HL-60 (cell line): ENCODE results near the gene AFG3L2.

Experiments used
- DNase-seq, 2 experiments: peaks; one replicate each; pipeline ENCODE4 v3.0.0-alpha.2; 2010 to 2020; ENCODE audit warnings: low read depth in 1 of 2, low spot score in 1 of 2
- H3K27ac ChIP-seq: fragments of 250-450 bp; sonication (Bioruptor Pico); replicated peaks from 2 replicates; pipeline ENCODE4 v1.5.1; 2020; ENCODE audit warnings: mild to moderate bottlenecking, moderate library complexity
- H3K27me3 ChIP-seq: fragments of 250-450 bp; sonication (Bioruptor Pico); 2 replicates; pipeline ENCODE4 v1.5.1; 2021; ENCODE audit warnings: mild to moderate bottlenecking, moderate library complexity; ENCODE audit not compliant: insufficient read depth, poor library complexity, severe bottlenecking
- H3K4me3 ChIP-seq: replicated peaks from 2 replicates; pipeline ENCODE4 v1.5.1; 2011; ENCODE audit warnings: mild to moderate bottlenecking, control low read depth, low read length; ENCODE audit not compliant: insufficient read depth
- GABPA ChIP-seq: IDR thresholded peaks from 2 replicates; pipeline ENCODE4 v1.6.1; 2012; ENCODE audit warnings: low read depth
- POLR2AphosphoS5 ChIP-seq: IDR thresholded peaks from 2 replicates; pipeline ENCODE4 v1.6.1; 2012; ENCODE audit warnings: low read depth
- SPI1 ChIP-seq: IDR thresholded peaks from 2 replicates; pipeline ENCODE4 v1.6.1; 2012; ENCODE audit warnings: low read depth, mild to moderate bottlenecking, borderline replicate concordance
- TF ChIP-seq, protein P1 (sequence below): IDR thresholded peaks from 2 replicates; pipeline ENCODE4 v1.6.1; 2012; ENCODE audit warnings: low read depth; ENCODE audit not compliant: insufficient replicate concordance
- TF ChIP-seq, protein P2 (sequence below): IDR thresholded peaks from one replicate; pipeline ENCODE4 v1.5.1; 2011; ENCODE audit warnings: low read length, control low read depth, inconsistent platforms; ENCODE audit not compliant: insufficient read depth

AFG3L2 gene

DNA sequence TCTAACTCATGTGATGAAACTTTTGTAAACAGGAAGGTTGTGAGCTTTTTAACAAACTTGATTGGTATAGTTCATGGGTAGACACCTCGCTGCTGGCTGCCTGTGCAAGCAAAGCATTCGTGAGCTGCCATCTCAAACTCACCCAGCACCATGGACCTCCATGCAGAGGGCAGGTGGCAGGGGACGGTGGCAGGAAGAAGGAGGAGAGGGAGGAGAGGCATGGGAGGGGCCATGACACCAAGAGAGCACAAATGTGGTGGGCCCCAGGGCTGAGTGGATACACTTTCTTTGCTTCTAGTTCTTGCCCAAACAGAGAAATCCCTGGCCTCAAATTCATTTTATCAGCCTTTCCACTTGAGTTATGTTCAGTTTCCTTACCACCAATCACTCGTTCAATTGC lies 29.1 kb downstream of the AFG3L2 start:
- H3K4me3 ChIP-seq = no peak overlapping the region
- TF ChIP-seq SPI1 (no peak), POLR2AphosphoS5 (no peak), GABPA (no peak)
- TF ChIP-seq, protein P1, sequence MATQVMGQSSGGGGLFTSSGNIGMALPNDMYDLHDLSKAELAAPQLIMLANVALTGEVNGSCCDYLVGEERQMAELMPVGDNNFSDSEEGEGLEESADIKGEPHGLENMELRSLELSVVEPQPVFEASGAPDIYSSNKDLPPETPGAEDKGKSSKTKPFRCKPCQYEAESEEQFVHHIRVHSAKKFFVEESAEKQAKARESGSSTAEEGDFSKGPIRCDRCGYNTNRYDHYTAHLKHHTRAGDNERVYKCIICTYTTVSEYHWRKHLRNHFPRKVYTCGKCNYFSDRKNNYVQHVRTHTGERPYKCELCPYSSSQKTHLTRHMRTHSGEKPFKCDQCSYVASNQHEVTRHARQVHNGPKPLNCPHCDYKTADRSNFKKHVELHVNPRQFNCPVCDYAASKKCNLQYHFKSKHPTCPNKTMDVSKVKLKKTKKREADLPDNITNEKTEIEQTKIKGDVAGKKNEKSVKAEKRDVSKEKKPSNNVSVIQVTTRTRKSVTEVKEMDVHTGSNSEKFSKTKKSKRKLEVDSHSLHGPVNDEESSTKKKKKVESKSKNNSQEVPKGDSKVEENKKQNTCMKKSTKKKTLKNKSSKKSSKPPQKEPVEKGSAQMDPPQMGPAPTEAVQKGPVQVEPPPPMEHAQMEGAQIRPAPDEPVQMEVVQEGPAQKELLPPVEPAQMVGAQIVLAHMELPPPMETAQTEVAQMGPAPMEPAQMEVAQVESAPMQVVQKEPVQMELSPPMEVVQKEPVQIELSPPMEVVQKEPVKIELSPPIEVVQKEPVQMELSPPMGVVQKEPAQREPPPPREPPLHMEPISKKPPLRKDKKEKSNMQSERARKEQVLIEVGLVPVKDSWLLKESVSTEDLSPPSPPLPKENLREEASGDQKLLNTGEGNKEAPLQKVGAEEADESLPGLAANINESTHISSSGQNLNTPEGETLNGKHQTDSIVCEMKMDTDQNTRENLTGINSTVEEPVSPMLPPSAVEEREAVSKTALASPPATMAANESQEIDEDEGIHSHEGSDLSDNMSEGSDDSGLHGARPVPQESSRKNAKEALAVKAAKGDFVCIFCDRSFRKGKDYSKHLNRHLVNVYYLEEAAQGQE = no peak
- TF ChIP-seq, protein P2, sequence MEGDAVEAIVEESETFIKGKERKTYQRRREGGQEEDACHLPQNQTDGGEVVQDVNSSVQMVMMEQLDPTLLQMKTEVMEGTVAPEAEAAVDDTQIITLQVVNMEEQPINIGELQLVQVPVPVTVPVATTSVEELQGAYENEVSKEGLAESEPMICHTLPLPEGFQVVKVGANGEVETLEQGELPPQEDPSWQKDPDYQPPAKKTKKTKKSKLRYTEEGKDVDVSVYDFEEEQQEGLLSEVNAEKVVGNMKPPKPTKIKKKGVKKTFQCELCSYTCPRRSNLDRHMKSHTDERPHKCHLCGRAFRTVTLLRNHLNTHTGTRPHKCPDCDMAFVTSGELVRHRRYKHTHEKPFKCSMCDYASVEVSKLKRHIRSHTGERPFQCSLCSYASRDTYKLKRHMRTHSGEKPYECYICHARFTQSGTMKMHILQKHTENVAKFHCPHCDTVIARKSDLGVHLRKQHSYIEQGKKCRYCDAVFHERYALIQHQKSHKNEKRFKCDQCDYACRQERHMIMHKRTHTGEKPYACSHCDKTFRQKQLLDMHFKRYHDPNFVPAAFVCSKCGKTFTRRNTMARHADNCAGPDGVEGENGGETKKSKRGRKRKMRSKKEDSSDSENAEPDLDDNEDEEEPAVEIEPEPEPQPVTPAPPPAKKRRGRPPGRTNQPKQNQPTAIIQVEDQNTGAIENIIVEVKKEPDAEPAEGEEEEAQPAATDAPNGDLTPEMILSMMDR = no peak
- no peak for DNase-seq

DNA sequence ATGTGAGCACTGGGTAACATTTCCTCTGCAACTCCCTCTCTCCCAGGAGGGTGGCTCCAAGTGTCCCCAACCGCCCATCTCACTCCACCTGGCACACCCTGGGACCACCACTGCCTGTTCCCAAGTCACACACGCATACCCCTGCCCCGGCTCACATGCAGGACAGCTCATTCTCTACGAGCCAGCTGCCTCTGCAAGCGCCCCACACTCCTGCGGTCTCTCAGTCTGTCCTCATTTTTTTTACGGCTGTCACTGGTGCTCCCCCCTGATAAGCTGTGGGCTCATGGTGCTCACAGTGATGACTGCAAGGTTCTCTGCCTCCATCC lies 30.8 kb downstream of the AFG3L2 start:
- TF ChIP-seq, protein P1 = no peak
- TF ChIP-seq GABPA (no peak), SPI1 (no peak), POLR2AphosphoS5 (no peak)
- TF ChIP-seq, protein P2 = no peak
- no peak overlapping the region for H3K27ac ChIP-seq
- H3K4me3 ChIP-seq = no peak overlapping the region
- DNase-seq = no peak
- no peaks in the 10 kb centered on the region for H3K27me3 ChIP-seq

More for the DNA sequence above, 29.1 kb downstream of the AFG3L2 start:
- Histone ChIP-seq H3K27me3 (no peaks in the 10 kb centered on the region), H3K27ac (no peak overlapping the region)

DNA sequence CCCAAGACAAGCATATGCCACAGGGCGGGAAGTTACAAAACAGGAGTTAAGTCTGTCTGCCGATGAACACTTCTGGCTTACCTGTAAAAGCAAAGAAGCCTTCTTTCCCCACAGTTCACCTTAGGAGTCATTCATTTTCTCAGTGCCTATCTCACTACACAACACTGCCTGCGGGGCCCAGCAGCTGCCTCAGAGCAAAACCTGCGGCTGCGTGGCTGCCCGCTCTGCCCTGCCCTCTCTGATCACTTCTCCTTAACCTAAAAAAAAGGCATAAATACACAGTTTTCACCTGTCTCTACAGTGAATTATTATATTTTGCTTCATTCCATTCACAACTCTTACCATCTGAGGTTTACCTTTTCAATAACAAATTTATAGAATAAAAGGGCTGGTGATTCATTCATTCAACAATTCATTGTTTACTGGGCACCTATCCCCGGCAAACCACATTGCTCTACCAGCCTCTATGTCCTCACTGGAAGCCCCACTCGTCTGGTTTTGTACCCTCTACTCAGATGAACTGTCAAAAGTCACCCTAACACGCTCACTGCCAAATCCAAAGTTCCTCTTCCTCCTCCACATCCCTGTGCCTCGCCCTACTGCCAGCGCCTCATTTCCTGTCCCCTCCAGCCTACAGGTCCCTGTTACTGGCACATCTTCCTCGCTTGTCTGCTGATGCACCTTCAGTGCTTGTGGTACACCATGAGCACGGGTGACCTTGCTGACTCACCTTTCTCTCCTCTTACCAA lies 31.4 kb downstream of the AFG3L2 start:
- DNase-seq = no peak
- Histone ChIP-seq H3K4me3 (no peak overlapping the region), H3K27me3 (no peaks in the 10 kb centered on the region), H3K27ac (no peak overlapping the region)
- TF ChIP-seq, protein P1 = no peak
- TF ChIP-seq SPI1 (no peak), POLR2AphosphoS5 (no peak), GABPA (no peak)
- TF ChIP-seq, protein P2 = no peak
